Adrenal gland (tissue), 5 donors: ENCODE measurements around the gene MAML2.

Experiments
- POLR2A ChIP-seq, 2 donors: fragments of 450-650 bp; IDR thresholded peaks; one replicate each; pipeline ENCODE4 v1.6.1; 2017; ENCODE audit warnings: antibody characterized with exemption in 2 of 2, mild to moderate bottlenecking in 2 of 2, moderate library complexity in 1 of 2
- TF ChIP-seq, protein P1 (sequence below), 6 experiments: fragments of 450-650 bp in 4 of 6; fragments of 200-600 bp in 2 of 6; sonication (generic) in 1 of 6; IDR thresholded peaks; 1 replicate in 5 of 6; 2 replicates in 1 of 6; pipeline versions ENCODE4 v1.5.1 to v1.8.0; 2016 to 2021; ENCODE audit warnings: antibody characterized with exemption in 6 of 6, mild to moderate bottlenecking in 2 of 6, moderate library complexity in 1 of 6
- donor health status: DM: no; HTN: no; CAD: no.

DNA sequence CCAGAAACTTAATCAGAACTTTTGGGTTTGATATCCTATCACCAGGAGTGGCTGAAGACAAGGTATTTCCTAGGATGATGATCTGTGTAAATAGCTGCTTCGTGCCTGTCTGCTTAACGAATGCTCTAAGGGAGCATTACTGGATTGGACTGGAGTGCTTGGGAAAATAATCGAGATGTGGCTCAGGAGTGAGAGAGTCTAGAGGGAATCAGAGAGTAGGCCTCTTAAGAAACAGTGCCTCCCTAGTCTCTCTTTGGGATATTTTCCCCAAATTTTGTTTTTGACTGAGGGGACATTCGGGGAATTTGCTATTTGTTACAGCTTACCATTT, 2.5 kb downstream of the MAML2 start:
- TF ChIP-seq, protein P1, sequence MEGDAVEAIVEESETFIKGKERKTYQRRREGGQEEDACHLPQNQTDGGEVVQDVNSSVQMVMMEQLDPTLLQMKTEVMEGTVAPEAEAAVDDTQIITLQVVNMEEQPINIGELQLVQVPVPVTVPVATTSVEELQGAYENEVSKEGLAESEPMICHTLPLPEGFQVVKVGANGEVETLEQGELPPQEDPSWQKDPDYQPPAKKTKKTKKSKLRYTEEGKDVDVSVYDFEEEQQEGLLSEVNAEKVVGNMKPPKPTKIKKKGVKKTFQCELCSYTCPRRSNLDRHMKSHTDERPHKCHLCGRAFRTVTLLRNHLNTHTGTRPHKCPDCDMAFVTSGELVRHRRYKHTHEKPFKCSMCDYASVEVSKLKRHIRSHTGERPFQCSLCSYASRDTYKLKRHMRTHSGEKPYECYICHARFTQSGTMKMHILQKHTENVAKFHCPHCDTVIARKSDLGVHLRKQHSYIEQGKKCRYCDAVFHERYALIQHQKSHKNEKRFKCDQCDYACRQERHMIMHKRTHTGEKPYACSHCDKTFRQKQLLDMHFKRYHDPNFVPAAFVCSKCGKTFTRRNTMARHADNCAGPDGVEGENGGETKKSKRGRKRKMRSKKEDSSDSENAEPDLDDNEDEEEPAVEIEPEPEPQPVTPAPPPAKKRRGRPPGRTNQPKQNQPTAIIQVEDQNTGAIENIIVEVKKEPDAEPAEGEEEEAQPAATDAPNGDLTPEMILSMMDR (IDR thresholded peaks at IDR 0.05), result no peak
- TF ChIP-seq POLR2A (IDR thresholded peaks at IDR 0.05), result no peak
